PFSK-1 (cell line): Measurements from ENCODE around the gene LDAH.

Source experiments
- POLR2AphosphoS5 ChIP-seq: IDR thresholded peaks from 2 replicates; pipeline ENCODE4 v1.6.1; 2012; ENCODE audit warnings: low read depth, mild to moderate bottlenecking, control low read depth, low read length, moderate library complexity
- SIN3A ChIP-seq: IDR thresholded peaks from 2 replicates; pipeline ENCODE4 v1.6.1; 2012; ENCODE audit warnings: mild to moderate bottlenecking, low read length, moderate library complexity, borderline replicate concordance; ENCODE audit not compliant: insufficient read depth
- TAF1 ChIP-seq: IDR thresholded peaks from 2 replicates; pipeline ENCODE4 v1.6.1; 2012; ENCODE audit warnings: low read length, control low read depth, borderline replicate concordance; ENCODE audit not compliant: insufficient read depth
- TF ChIP-seq, protein P1 (sequence below), 2 experiments: IDR thresholded peaks; 2 replicates each; pipeline versions ENCODE4 v1.6.1 to v1.8.0; 2011 to 2012; ENCODE audit warnings: low read depth in 2 of 2, low read length in 2 of 2, control low read depth in 1 of 2, inconsistent platforms in 1 of 2, mild to moderate bottlenecking in 1 of 2, moderate library complexity in 1 of 2; ENCODE audit not compliant: insufficient read depth in 1 of 2

DNA sequence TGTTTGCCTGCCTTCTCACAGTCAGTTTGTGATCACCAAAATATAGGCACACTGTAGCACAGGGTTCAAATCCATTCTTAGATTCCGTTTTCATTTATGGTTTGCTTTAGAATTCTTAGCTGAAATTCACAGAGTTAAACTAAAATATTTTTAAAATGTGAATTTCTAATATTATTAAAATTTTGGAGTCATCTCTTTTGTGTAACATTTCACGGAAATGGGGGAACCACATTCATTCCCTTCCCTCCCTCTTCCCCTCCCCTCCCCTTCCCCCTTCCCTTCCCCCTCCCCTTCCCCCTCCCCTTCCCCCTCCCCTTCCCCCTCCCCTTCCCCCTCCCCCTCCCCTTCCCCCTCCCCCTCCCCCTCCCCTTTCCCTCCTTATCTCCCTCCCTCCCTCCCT, 11.4 kb upstream of the LDAH start:
- TF ChIP-seq TAF1 (no peak), POLR2AphosphoS5 (no peak), SIN3A (no peak)
- TF ChIP-seq, protein P1, sequence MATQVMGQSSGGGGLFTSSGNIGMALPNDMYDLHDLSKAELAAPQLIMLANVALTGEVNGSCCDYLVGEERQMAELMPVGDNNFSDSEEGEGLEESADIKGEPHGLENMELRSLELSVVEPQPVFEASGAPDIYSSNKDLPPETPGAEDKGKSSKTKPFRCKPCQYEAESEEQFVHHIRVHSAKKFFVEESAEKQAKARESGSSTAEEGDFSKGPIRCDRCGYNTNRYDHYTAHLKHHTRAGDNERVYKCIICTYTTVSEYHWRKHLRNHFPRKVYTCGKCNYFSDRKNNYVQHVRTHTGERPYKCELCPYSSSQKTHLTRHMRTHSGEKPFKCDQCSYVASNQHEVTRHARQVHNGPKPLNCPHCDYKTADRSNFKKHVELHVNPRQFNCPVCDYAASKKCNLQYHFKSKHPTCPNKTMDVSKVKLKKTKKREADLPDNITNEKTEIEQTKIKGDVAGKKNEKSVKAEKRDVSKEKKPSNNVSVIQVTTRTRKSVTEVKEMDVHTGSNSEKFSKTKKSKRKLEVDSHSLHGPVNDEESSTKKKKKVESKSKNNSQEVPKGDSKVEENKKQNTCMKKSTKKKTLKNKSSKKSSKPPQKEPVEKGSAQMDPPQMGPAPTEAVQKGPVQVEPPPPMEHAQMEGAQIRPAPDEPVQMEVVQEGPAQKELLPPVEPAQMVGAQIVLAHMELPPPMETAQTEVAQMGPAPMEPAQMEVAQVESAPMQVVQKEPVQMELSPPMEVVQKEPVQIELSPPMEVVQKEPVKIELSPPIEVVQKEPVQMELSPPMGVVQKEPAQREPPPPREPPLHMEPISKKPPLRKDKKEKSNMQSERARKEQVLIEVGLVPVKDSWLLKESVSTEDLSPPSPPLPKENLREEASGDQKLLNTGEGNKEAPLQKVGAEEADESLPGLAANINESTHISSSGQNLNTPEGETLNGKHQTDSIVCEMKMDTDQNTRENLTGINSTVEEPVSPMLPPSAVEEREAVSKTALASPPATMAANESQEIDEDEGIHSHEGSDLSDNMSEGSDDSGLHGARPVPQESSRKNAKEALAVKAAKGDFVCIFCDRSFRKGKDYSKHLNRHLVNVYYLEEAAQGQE (IDR thresholded peaks at IDR 0.05; ENCODE audit: insufficient read depth in 1 of 2, low read depth in 2 of 2, low read length in 2 of 2): no peak
